ENCODE measurements around the gene SPO11. TPM values are rescaled to one million over a fixed set of nuclear protein-coding genes. Genes with fewer than 3 reads are reported as not detected.

Gene SPO11
- total RNA-seq, 4 donors from 2014 or later = not detected

- H3K27ac ChIP-seq = peak overlapping the region; percentile 78 to 83
- H3K4me3 ChIP-seq = peak overlapping the region; percentile 56 to 70
- no peaks in the 10 kb centered on the region for H3K27me3 ChIP-seq
- H3K36me3 ChIP-seq = no peaks in the 10 kb centered on the region
- no peaks in the 10 kb centered on the region for H3K9me3 ChIP-seq
- H3K4me1 ChIP-seq = peaks cover 0 to 11% of the 10 kb centered on the region in 2 donors
- intact Hi-C loops (cut with DNase I; ENCODE audit: low total_unique reads) = no loop called here
- no peak for DNase-seq
- no peak for TF ChIP-seq CTCF (IDR thresholded peaks at IDR 0.05)
- TF ChIP-seq POLR2A (IDR thresholded peaks at IDR 0.05) = no peak
Observed at GRCh38 chr20:57391439-57392301, 62.1 kb downstream of the SPO11 start.

GRCh38 chr20:57392512-57393271 is 63.1 kb downstream of the SPO11 start:
- intact Hi-C loops (cut with DNase I; ENCODE audit: low total_unique reads) = no loop called here

More at GRCh38 chr20:57392512-57393271, 63.1 kb downstream of the SPO11 start:
- Histone ChIP-seq H3K4me1 (peaks cover 0 to 11% of the 10 kb centered on the region in 2 donors), H3K27ac (peak overlapping the region; percentile 78 to 83), H3K9me3 (no peaks in the 10 kb centered on the region), H3K36me3 (no peaks in the 10 kb centered on the region), H3K27me3 (no peaks in the 10 kb centered on the region), H3K4me3 (peak overlapping the region; percentile 56 to 70)
- TF ChIP-seq POLR2A (IDR thresholded peaks at IDR 0.05) (no peak), CTCF (IDR thresholded peaks at IDR 0.05) (no peak)
- DNase-seq = no peak

Small RNA genes within 50 kb of the gene (microRNA-seq; reads per million reads assigned to microRNA genes)
- gene MIR4325 (ENCODE audit: borderline microRNAs expressed, borderline replicate concordance) = not detected

Small RNA genes within 50 kb of the gene (small RNA-seq; reads per million reads assigned to genes)
- gene MIR4325 (not detected), gene RF00019 (not detected), gene RPL39P39 (not detected)

Other genes starting within 250 kb of the SPO11 start
- gene BMP7, start 63.2 kb upstream of the SPO11 start, total RNA-seq = 10 to 100 TPM in 1 of 4 donors, under 1 TPM in 3; under 0.01 to 13.3 (median 0.36) TPM
- gene RAE1, start 21.5 kb downstream of the SPO11 start, total RNA-seq = 10 to 100 TPM; 23.4 to 72.0 (median 36.0) TPM
- gene RBM38, start 61.6 kb downstream of the SPO11 start, total RNA-seq = 10 to 100 TPM in 2 of 4 donors, 1 to 10 TPM in 2; 1.2 to 48.6 (median 8.8) TPM
- under 1 TPM in 1 of 4 donors, not detected in 3; 0.07 TPM for gene CTCFL, start 195.3 kb downstream of the SPO11 start, total RNA-seq
- 1 to 10 TPM in 2 of 4 donors, under 1 TPM in 1, not detected in 1; 0.26 to 1.8 (median 1.4) TPM for gene PCK1, start 231.3 kb downstream of the SPO11 start, total RNA-seq